ENCODE data around the gene FBLIM1.

DNA sequence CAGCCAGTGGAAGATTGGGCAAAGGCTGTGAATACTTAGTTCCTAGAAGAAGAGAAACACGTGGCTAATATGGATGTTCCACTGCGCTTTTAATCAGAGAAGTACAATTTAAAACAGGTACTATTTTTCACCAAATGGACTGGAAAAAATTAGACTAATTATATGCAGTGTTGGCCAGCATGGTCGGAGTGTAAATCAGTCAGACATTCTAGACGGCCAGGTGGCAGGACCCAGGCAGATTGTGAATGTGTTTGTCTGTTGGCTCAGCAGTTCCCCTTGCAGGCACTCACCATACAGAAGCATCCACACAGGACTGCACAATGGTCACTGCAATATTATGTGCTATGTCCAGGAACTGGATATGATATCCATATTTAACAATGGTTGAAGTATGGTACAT, 46.4 kb upstream of the FBLIM1 start:
- TF ChIP-seq ZNF670 (tag by site-specific recombination; IDR thresholded peaks at IDR 0.05; ENCODE audit: low read depth) = no peak
- TF ChIP-seq, protein P1, sequence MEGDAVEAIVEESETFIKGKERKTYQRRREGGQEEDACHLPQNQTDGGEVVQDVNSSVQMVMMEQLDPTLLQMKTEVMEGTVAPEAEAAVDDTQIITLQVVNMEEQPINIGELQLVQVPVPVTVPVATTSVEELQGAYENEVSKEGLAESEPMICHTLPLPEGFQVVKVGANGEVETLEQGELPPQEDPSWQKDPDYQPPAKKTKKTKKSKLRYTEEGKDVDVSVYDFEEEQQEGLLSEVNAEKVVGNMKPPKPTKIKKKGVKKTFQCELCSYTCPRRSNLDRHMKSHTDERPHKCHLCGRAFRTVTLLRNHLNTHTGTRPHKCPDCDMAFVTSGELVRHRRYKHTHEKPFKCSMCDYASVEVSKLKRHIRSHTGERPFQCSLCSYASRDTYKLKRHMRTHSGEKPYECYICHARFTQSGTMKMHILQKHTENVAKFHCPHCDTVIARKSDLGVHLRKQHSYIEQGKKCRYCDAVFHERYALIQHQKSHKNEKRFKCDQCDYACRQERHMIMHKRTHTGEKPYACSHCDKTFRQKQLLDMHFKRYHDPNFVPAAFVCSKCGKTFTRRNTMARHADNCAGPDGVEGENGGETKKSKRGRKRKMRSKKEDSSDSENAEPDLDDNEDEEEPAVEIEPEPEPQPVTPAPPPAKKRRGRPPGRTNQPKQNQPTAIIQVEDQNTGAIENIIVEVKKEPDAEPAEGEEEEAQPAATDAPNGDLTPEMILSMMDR (tag by site-specific recombination; IDR thresholded peaks at IDR 0.05) = no peak
- TF ChIP-seq MZF1 (tag by site-specific recombination; IDR thresholded peaks at IDR 0.05; ENCODE audit: borderline replicate concordance) = no peak
- no peak for TF ChIP-seq ZIC2 (tag by site-specific recombination; IDR thresholded peaks at IDR 0.05)
- no peak for TF ChIP-seq ZNF302 (tag by site-specific recombination; IDR thresholded peaks at IDR 0.05; ENCODE audit: low read depth)
- TF ChIP-seq ZNF274 (IDR thresholded peaks at IDR 0.05; ENCODE audit: low read length) = no peak
- no peak for TF ChIP-seq ZNF274 (tag by site-specific recombination; IDR thresholded peaks at IDR 0.05; ENCODE audit: borderline replicate concordance)
- no peak for TF ChIP-seq YY1 (tag by site-specific recombination; IDR thresholded peaks at IDR 0.05)
- no peak for TF ChIP-seq ZNF350 (tag by site-specific recombination; IDR thresholded peaks at IDR 0.05)
- no peak for TF ChIP-seq ZNF239 (tag by site-specific recombination; IDR thresholded peaks at IDR 0.05)

Data from HEK293 (cell line).